Kidney glomerular epithelial cell (primary cell): ENCODE data around the gene OR51V1.
"Not testable (repeated sequence)": the region's sequence is repeated elsewhere in the genome, so short reads cannot be mapped to it uniquely, and the experiment has no call there.

Experiments
- DNase-seq: peaks from one replicate; lab custom pipeline; 2025; lab: John Stamatoyannopoulos, UW

The OR51V1 gene

DNA sequence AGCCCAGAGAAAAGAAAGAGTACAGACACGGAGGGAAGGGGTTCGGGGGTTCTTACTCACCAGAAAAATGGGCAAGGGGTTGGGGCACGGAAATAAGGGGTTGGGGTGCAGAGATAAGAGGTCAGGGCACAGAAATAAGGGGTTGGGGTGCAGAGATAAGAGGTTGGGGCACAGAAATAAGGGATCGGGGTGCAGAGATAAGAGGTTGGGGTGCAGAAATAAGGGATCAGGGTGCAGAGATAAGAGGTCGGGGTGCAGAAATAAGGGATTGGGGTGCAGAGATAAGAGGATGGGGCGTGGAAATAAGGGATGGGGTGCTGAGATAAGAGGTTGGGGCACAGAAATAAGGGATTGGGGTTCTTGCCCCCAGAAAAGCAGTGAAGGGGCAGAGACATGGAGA, 35.7 kb downstream of the OR51V1 start:
- not testable (repeated sequence) for DNase-seq

DNA sequence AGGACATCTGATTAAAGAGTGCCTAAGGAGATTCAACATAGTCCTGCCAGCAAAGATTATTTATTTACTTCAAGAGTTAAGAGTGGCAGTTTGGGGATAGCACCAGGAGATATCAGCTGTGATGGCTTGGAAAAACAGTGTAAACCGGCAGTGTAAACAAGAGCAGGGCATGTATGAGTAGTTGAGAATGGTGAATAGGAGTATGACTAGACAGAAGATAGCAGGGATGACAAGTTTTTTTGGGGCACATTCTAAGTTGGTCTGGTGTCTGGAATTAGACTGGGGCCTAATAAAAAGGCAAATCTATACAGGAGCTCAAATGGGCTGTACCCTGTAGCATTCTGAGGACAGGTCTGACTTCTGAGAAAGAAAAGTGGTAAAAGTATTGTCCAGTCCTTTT, 39.4 kb downstream of the OR51V1 start:
- not testable (repeated sequence) for DNase-seq

DNA sequence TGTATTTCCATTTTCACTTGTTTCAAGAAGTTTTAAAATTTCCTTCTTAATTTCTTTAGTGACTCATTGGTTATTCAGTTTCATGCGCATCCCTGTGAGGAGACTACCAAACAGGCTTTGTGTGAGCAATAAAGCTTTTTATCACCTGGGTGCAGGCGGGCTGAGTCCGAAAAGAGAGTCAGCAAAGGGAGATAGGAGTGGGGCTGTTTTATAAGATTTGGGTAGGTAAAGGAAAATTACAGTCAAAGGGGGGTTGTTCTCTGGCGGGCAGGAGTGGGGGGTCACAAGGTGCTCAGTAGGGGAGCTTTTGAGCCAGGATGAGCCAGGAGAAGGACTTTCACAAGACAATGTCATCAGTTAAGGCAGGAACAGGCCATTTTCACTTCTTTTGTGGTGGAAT, 40.3 kb downstream of the OR51V1 start:
- not testable (repeated sequence) for DNase-seq

DNA sequence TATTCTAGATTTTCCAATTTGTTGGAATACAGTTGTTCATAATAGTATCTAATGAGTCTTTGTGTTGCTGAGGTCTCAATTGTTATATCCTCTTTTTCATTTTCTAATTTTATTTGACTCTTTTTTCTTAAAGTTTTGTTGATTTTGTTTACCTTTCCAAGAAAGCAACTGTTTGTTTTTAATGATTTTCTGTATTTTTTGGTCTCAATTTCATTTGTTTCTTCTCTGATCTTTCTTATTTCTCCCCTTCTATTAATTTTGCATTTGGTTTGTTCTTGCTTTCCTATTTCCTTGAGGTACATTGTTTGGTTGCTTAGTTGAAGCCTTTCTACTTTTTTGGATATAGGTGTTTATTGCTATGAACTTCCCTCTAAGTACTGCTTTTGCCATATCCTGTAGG, 40.7 kb downstream of the OR51V1 start:
- DNase-seq: no peak

DNA sequence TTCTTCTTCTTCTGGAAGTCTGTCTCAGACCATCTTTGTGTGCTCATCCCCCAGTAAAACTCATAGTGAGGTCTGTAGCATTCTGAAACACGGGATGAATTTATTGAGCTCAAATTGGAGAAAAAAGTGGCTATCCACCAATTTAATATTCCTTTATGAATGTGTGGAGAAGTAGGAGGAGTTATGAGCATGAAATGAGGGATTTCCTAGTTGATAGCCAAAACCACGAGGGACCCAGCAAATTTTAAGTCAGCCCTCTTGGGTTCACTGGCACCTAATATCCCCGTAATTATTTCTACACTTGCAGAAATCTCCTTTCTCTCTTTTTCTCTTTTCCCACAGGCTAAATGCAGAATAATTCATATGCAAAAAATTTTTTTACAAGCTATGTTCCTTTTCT, 45.8 kb downstream of the OR51V1 start, which contains the start of gene OR52A1:
Gene OR52A1, minus strand, starts transcription at position 101 of the 400 bp plus-strand sequence. CDS start 2,388 bp downstream, outside the sequence.
- DNase-seq: no peak

DNA sequence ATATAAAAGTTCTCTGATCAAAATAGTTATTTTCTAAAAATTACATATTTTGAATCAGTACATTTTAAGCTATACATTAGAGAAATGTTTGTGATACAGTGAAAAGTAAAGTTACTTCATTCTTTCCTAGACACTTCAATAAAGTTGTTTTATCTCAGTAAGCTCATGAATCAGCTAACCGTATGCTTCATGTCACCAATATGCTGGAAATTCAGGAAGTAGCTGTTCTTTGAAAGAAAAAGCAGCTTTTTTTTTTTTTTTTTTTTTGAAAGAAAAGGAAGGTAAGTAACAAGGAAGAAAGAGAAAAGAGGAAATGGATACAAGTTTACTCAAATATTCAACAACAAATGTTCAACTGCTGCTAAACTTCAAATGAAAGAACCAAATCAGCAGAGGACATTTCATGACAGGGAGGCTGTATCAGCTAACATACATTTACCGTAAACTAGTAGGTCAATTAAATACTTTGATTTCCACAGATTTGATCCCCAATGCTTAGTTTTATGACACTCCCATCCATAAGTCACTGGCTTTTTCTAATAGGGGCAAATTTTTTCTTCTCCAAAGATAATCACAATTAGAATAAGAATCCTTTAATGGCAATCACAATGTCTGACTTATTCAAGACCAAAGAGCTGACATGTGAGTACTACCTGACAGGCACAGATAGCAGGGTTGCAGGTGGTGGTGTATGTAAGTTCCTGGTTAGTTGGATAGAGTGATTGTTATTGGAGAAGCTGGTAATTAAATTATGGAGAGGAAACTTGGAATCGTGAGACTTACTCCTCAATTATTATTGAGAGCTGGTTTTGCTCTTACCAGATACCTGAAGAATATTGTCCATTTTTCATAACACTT, 46.7 kb downstream of the OR51V1 start:
- DNase-seq: no peak

DNA sequence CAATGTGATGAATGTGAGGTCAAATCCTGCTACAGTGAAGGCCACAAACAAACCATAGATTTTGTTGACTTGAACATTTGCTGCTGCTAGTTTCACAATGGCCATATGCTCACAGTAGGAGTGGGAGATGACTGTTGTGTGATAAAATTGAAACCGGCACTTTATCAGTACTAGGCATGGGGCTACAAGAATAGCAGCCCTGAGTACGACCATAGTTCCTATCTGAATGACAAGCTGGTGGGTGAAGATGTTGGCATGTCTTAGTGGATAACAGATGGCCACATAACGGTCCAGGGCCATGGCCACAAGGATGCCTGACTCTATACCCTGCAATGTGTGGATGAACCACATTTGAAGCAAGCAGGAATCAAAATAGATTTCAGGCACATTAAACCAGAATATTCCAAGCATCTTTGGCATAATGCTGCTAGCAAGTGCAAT, 48.7 kb downstream of the OR51V1 start:
- DNase-seq: no peak
